SH-SY5Y (cell line): ENCODE measurements around the gene MMAB.

ENCODE experiments used
- GATA2 ChIP-seq: IDR thresholded peaks from 2 replicates; pipeline ENCODE4 v1.6.1; 2011; ENCODE audit warnings: mild to moderate bottlenecking, low read depth, low read length
- GATA3 ChIP-seq: IDR thresholded peaks from 2 replicates; pipeline ENCODE4 v1.6.1; 2011; ENCODE audit warnings: low read depth, mild to moderate bottlenecking, low read length, moderate library complexity

DNA sequence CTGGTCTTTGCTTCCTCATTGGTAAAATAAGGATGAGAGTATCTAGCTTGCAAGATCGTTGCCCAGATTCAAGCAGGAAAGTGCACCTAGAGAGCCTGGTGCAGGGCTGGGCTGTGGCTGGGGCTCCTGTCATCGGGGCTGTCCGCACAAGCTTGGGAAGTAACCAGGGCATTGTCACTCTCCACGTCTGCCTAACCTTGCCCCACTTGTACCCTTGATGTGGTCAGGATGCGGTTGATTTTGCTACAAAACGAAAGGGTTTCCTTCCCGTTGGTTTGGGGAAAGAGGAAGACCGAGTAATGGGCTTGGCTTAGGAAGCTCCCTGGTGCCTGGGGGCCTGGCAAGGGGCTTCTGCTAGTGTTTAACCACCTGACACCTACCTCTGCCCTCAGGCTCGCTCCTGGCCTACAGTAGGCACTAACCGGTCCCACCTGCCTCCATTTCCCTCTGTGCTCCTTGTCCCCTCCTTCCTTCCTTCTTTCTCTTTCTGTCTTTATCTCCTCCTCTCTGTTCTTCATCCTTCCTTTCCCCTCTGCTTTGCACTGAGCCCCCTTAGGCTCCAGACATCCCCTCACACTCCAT, 22.1 kb upstream of the MMAB start:
- TF ChIP-seq GATA2 (no peak), GATA3 (no peak)
